Hepatocyte (in vitro differentiated cells): ENCODE measurements around the gene KCND3. TPM values are rescaled to one million over a fixed set of nuclear protein-coding genes. Genes with fewer than 3 reads are reported as not detected.

Experiments
- DNase-seq: peaks from one replicate; pipeline ENCODE4 v3.0.0-alpha.2; 2016; ENCODE audit warnings: low spot score
- H2AFZ ChIP-seq: fragments of 200-600 bp; sonication (generic); 2 replicates; pipeline ENCODE4 v1.6.0; 2016; ENCODE audit warnings: antibody characterized with exemption, mild to moderate bottlenecking
- H3K27ac ChIP-seq: fragments of 200-600 bp; sonication (generic); 2 replicates; pipeline ENCODE4 v1.5.1; 2016; ENCODE audit warnings: mild to moderate bottlenecking
- H3K27me3 ChIP-seq: fragments of 200-600 bp; sonication (generic); 2 replicates; pipeline ENCODE4 v1.6.1; 2016
- H3K36me3 ChIP-seq: fragments of 200-600 bp; sonication (generic); replicated peaks from 2 replicates; pipeline ENCODE4 v1.5.1; 2016; ENCODE audit warnings: low read depth; ENCODE audit not compliant: insufficient read depth
- H3K4me1 ChIP-seq: fragments of 200-600 bp; sonication (generic); 2 replicates; pipeline ENCODE4 v1.5.1; 2016; ENCODE audit warnings: mild to moderate bottlenecking, moderate library complexity; ENCODE audit not compliant: insufficient read depth
- H3K4me2 ChIP-seq: fragments of 200-600 bp; sonication (generic); 2 replicates; pipeline ENCODE4 v1.6.0; 2016
- H3K4me3 ChIP-seq: fragments of 200-600 bp; sonication (generic); 2 replicates; pipeline ENCODE4 v1.5.1; 2016; ENCODE audit warnings: mild to moderate bottlenecking
- H3K79me2 ChIP-seq: fragments of 200-600 bp; sonication (generic); 2 replicates; pipeline ENCODE4 v1.6.0; 2017; ENCODE audit warnings: mild to moderate bottlenecking
- H3K9me2 ChIP-seq: fragments of 200-600 bp; sonication (generic); replicated peaks from 2 replicates; pipeline ENCODE4 v1.6.0; 2017; ENCODE audit warnings: mild to moderate bottlenecking; ENCODE audit not compliant: insufficient read depth
- H3K9me3 ChIP-seq: fragments of 200-600 bp; sonication (generic); 2 replicates; pipeline ENCODE4 v1.5.1; 2016; ENCODE audit warnings: low read depth, mild to moderate bottlenecking
- H4K20me1 ChIP-seq: fragments of 200-600 bp; sonication (generic); 2 replicates; pipeline ENCODE4 v1.6.0; 2016; ENCODE audit warnings: mild to moderate bottlenecking; ENCODE audit not compliant: insufficient read depth, poor library complexity, severe bottlenecking
- EZH2 ChIP-seq: fragments of 200-600 bp; sonication (generic); IDR thresholded peaks from 2 replicates; pipeline ENCODE4 v1.6.1; 2016; ENCODE audit warnings: antibody characterized with exemption, mild to moderate bottlenecking, borderline replicate concordance
- EZH2phosphoT487 ChIP-seq: fragments of 200-600 bp; sonication (generic); IDR thresholded peaks from one replicate; pipeline ENCODE4 v1.6.1; 2018; ENCODE audit warnings: antibody characterized with exemption, mild to moderate bottlenecking, low read depth, moderate library complexity; ENCODE audit not compliant: unreplicated experiment, severe bottlenecking
- WGBS: methylation state at CpG from one replicate; pipeline ENCODE4 v1.1.6; 2016; ENCODE audit warnings: low lambda C conversion rate; ENCODE audit errors: missing lambda C conversion rate; 5-methylcytosine and 5-hydroxymethylcytosine counted together
- polyA plus RNA-seq: library from polyadenylated mRNA; unstranded; fragments of >200 nt; fragmentation: Nextera tagmentation; extraction: Ambion mirVana; gene quantifications from 2 replicates; pipeline ENCODE4 v1.2.1, GENCODE V29; 2016
- total RNA-seq: library from RNA; depleted of rRNA; stranded (reverse); fragments of >200 nt; gene quantifications from 2 replicates; pipeline ENCODE4 v1.2.3, GENCODE V29; 2014
- TF ChIP-seq, protein P1 (sequence below): fragments of 200-600 bp; sonication (generic); IDR thresholded peaks from 2 replicates; pipeline ENCODE4 v1.5.1; 2016; ENCODE audit warnings: antibody characterized with exemption, mild to moderate bottlenecking; ENCODE audit not compliant: poor library complexity

Gene KCND3
- total and polyA plus RNA-seq, 2 experiments from 2014 or later: 1.4 to 2.7 TPM

- H2AFZ ChIP-seq: no peak overlapping the region
- TF ChIP-seq, protein P1, sequence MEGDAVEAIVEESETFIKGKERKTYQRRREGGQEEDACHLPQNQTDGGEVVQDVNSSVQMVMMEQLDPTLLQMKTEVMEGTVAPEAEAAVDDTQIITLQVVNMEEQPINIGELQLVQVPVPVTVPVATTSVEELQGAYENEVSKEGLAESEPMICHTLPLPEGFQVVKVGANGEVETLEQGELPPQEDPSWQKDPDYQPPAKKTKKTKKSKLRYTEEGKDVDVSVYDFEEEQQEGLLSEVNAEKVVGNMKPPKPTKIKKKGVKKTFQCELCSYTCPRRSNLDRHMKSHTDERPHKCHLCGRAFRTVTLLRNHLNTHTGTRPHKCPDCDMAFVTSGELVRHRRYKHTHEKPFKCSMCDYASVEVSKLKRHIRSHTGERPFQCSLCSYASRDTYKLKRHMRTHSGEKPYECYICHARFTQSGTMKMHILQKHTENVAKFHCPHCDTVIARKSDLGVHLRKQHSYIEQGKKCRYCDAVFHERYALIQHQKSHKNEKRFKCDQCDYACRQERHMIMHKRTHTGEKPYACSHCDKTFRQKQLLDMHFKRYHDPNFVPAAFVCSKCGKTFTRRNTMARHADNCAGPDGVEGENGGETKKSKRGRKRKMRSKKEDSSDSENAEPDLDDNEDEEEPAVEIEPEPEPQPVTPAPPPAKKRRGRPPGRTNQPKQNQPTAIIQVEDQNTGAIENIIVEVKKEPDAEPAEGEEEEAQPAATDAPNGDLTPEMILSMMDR: no peak
- TF ChIP-seq EZH2phosphoT487 (no peak), EZH2 (no peak)
- H3K4me2 ChIP-seq: no peak overlapping the region
- H4K20me1 ChIP-seq: no peaks in the 10 kb centered on the region
- H3K79me2 ChIP-seq: no peaks in the 10 kb centered on the region
- no peaks in the 10 kb centered on the region for H3K9me2 ChIP-seq
- no peak for DNase-seq
- no peak overlapping the region for H3K4me3 ChIP-seq
- no peaks in the 10 kb centered on the region for H3K36me3 ChIP-seq
- no peaks in the 10 kb centered on the region for H3K4me1 ChIP-seq
- H3K27ac ChIP-seq: no peak overlapping the region
- WGBS: 76% methylated on average over 7 of the region's 7 CpGs
- no peaks in the 10 kb centered on the region for H3K27me3 ChIP-seq
- H3K9me3 ChIP-seq: no peaks in the 10 kb centered on the region
Observed at GRCh38 chr1:111837393-111837792, 152.1 kb downstream of the KCND3 start.

DNA sequence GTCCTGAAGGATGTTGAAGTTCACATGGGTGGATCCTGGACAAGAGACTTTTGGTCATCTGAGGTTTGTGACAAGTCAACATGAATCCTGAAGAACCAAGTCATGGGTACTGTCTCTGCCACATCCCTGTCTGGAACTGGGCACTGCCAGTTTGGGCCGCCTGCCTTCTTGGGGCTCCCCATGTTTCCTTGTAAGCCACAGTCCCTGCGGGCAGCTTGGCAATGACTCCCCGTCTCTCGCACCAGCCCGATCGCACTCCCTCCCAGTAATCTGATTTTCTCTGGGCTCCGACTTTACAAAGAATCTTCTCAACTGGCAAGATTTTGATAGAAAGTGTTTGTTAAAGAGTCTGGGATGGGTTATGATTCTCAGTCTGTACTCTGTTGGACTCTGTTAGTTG lies 153.4 kb downstream of the KCND3 start:
- no peak for DNase-seq
- Histone ChIP-seq H3K9me2 (no peaks in the 10 kb centered on the region), H3K9me3 (no peaks in the 10 kb centered on the region), H2AFZ (no peak overlapping the region), H4K20me1 (no peaks in the 10 kb centered on the region), H3K36me3 (no peaks in the 10 kb centered on the region), H3K79me2 (no peaks in the 10 kb centered on the region), H3K4me3 (no peak overlapping the region), H3K27ac (no peak overlapping the region), H3K4me2 (no peak overlapping the region), H3K27me3 (no peaks in the 10 kb centered on the region), H3K4me1 (no peaks in the 10 kb centered on the region)
- 96% methylated on average over 7 of the region's 7 CpGs for WGBS
- TF ChIP-seq EZH2phosphoT487: no peak
- no peak for TF ChIP-seq EZH2
- TF ChIP-seq, protein P1: no peak

DNA sequence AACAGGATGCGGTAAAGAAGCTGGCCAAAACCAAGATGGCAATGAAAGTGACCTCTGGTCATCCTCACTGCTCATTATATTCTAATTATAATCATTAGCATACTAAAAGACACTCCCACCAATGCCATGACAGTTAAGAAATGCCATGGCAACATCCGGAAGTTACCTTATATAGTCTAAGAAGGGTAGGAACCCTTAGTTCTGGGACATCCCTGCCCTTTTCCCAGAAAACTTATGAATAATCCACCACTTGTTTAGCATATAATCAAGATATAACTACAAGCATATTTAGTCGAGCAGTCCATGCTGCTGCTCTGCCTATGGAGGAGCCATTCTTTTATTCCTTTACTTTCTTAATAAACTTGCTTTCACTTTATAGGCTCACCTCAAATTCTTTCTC lies 154.0 kb downstream of the KCND3 start:
- TF ChIP-seq EZH2phosphoT487: no peak
- TF ChIP-seq EZH2: no peak
- TF ChIP-seq, protein P1: no peak
- no peak overlapping the region for H3K4me3 ChIP-seq
- no peaks in the 10 kb centered on the region for H3K27me3 ChIP-seq
- H3K27ac ChIP-seq: no peak overlapping the region
- H3K79me2 ChIP-seq: no peaks in the 10 kb centered on the region
- H2AFZ ChIP-seq: no peak overlapping the region
- no peak for DNase-seq
- H3K9me3 ChIP-seq: no peaks in the 10 kb centered on the region
- no peak overlapping the region for H3K4me2 ChIP-seq
- 82% methylated on average over 3 of the region's 3 CpGs for WGBS
- no peaks in the 10 kb centered on the region for H3K4me1 ChIP-seq
- H4K20me1 ChIP-seq: no peaks in the 10 kb centered on the region
- no peaks in the 10 kb centered on the region for H3K36me3 ChIP-seq
- no peaks in the 10 kb centered on the region for H3K9me2 ChIP-seq

DNA sequence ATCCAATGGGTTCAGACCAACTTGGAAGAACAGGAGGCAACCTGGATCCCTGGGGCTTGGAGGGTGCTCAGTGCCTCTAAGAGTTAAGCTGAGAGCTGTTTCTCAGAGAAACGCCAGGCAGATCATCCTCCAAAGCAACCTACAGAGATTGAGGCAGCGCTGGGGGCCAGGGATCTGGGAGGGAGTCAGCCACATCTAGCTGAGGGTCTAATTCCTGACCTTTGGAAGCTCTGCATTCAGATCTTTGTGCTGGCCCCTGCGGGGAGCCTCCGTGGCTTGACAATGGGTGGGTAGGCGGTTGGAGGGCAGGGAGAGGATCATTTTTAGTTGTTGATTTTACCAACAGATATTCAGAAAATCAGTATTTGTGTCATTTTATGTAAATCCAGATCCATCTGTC lies 154.5 kb downstream of the KCND3 start:
- Histone ChIP-seq H2AFZ (no peak overlapping the region), H3K9me2 (no peaks in the 10 kb centered on the region), H3K36me3 (no peaks in the 10 kb centered on the region), H3K9me3 (no peaks in the 10 kb centered on the region), H3K4me2 (no peak overlapping the region), H3K4me1 (no peaks in the 10 kb centered on the region), H3K79me2 (no peaks in the 10 kb centered on the region), H4K20me1 (no peaks in the 10 kb centered on the region), H3K4me3 (no peak overlapping the region), H3K27me3 (no peaks in the 10 kb centered on the region), H3K27ac (no peak overlapping the region)
- WGBS: 82% methylated on average over 5 of the region's 5 CpGs
- DNase-seq: no peak
- TF ChIP-seq, protein P1: no peak
- TF ChIP-seq EZH2phosphoT487 (no peak), EZH2 (no peak)
